GM12801 (cell line): Measurements from ENCODE around the gene OLA1.

Source experiments
- TF ChIP-seq, protein P1 (sequence below): IDR thresholded peaks from one replicate; pipeline ENCODE4 v1.5.1; 2011; ENCODE audit warnings: control low read depth; ENCODE audit not compliant: insufficient read length; ENCODE audit errors: extremely low read depth

Gene OLA1

DNA sequence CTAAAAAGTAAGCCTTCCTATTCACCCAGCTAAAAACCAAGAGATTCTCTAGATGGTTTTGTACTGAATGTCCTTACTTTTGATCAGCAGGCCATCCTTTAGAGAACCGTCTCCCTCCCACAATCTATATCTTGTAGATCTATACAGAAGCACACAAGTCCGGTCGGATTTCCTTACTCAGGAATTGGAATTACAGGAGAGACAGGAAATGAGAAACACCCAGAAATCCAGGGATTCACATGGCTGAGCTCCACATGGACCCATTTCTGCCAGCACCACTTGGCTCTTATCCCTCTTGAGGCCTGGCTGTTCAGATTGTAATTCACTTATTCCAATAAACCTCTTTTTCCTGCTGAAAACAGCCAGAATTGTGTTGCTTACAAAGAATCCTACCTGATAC, 4.5 kb downstream of the OLA1 start:
- TF ChIP-seq, protein P1, sequence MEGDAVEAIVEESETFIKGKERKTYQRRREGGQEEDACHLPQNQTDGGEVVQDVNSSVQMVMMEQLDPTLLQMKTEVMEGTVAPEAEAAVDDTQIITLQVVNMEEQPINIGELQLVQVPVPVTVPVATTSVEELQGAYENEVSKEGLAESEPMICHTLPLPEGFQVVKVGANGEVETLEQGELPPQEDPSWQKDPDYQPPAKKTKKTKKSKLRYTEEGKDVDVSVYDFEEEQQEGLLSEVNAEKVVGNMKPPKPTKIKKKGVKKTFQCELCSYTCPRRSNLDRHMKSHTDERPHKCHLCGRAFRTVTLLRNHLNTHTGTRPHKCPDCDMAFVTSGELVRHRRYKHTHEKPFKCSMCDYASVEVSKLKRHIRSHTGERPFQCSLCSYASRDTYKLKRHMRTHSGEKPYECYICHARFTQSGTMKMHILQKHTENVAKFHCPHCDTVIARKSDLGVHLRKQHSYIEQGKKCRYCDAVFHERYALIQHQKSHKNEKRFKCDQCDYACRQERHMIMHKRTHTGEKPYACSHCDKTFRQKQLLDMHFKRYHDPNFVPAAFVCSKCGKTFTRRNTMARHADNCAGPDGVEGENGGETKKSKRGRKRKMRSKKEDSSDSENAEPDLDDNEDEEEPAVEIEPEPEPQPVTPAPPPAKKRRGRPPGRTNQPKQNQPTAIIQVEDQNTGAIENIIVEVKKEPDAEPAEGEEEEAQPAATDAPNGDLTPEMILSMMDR: no peak

DNA sequence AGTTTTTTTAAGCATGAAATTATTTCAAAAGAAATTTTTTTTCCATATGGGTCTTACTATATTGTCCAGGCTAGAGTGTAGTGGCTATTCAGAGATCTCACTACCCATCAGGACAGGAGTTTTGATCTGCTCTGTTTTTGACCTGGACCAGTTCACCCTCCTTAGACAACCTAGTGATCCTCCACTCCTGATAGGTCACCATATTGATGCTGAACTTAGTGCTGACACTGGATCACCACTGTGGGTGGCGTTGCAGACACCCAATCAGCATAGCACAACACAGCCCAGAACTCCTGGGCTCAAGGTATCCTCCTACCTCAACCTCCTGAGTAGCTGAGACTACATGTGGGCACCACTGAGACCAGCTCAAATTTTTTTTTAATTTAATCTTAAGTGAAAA, 8.2 kb downstream of the OLA1 start:
- TF ChIP-seq, protein P1: no peak

DNA sequence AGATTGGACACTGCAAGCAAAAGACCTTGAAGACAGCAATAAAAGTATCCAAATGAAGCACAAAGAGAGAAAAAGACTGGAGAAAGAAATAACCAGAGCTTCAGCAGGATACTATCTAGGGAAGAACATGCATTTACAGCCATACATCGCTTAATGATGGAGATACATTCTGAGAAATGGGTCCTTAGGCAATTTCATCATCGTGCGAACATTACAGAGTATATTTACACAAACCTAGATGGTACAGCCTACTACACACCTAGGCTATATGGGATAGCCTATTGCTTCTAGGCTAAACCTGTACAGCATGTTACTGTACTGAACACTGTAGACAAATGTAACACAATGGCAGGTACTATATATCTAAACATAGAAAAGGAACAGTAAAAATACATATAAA, 11.9 kb downstream of the OLA1 start:
- TF ChIP-seq, protein P1: no peak

DNA sequence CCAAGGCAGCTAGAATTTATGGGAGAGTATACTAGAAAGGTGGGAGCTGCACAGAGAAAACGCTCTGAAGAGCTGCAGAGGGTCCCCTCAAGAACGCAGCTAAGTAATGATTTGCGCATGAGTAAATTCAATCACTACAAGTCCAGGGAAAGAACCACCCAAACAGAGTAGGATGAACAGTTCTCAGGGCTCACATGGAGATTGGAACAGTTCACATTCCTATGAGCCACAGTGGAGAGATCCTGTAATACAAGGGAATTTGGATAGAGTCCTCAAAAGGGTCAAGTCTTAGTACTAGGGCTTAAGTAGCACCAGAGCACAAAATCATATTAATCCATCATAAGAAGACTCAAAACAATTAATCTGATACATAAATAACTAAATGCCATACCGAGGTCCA, 12.7 kb downstream of the OLA1 start:
- TF ChIP-seq, protein P1: no peak

DNA sequence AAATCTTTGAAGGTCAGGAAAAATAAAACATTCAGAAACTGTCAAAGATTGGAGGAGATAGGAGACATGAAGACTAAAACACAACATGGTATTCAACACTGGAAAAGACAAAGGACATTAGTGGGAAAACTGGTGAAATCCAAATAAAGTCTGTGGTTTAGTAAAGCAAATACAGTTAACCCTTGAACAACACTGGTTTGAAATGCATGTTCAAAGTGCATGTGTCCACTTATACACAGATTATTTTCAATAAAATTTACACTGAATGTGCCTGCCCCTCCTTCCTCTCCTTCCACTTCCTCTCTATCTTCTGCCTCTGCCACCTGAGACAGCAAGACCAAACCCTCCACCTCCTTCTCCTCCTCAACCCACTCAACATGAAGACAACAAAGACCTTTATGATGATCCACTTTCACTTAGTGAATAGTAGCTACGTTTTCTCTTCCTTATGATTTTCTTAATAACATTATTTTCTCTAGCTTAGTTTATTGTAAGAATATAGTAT, 14.5 kb downstream of the OLA1 start:
- TF ChIP-seq, protein P1: no peak

DNA sequence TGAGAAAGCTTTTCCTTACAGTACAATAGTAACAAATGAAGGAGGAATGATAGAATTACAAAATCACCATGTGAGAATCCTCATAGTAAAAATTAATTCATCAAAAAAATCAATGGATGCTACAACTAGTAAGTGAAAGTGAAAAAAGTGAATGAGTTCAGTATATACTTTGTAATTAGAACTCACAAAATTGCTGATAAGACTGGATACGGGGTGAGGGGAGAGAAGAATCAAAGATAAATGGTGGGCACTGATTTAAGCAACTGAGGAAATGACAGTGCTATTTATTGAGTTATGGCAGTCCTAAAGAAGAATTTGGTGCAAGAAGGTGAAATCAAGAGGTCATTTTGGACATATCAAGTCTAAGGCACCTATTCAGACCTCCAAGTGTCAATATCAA, 20.6 kb downstream of the OLA1 start:
- TF ChIP-seq, protein P1: no peak

DNA sequence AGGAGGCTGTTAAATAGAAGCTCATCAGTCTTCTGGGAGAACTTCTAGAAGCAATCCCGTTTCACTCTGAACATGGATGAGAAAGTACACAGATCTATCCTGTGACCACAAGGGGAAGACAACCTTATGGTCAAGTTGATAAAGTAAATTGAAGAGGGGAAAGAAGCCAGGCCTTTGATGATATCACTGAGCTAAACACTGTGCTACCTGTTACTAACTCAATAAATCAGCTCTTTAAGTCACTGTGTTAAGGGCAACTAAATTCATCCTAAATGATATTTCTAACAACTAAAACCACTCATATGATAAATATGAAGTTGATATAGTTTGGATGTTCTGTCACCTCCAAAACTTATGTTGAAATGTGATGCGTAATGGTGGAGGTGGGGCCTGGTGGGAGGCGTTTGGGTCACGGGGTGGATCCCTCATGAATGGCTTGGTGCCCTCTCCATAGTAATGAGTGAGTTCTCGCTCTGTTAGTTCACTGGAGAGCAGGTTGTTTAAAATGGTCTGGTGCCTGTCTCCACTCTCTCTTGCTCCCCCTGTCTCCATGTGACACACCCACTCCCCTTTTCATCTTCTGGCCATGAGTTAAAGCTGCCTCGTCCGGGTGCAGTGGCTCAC, 23.6 kb downstream of the OLA1 start:
- TF ChIP-seq, protein P1: no peak
